OCI-LY1 (cell line): ENCODE measurements around the gene LTBP3.

ENCODE experiments used
- H2AFZ ChIP-seq: fragments of 200-600 bp; sonication (generic), shearing (Covaris generic); 2 replicates; pipeline ENCODE4 v1.6.0; 2014; ENCODE audit warnings: antibody characterized with exemption, mild to moderate bottlenecking, low read length
- H3F3A ChIP-seq: fragments of 200-600 bp; sonication (generic), shearing (Covaris generic); 2 replicates; pipeline ENCODE4 v1.6.0; 2014; ENCODE audit warnings: mild to moderate bottlenecking, antibody characterized with exemption, low read length, moderate library complexity; ENCODE audit not compliant: insufficient read depth
- H3K27ac ChIP-seq: fragments of 200-600 bp; sonication (generic); 2 replicates; pipeline ENCODE4 v1.5.1; 2014; ENCODE audit warnings: low read length, mixed run types, mild to moderate bottlenecking, low read depth; ENCODE audit not compliant: poor library complexity, severe bottlenecking
- H3K27me3 ChIP-seq: fragments of 200-600 bp; sonication (generic); 2 replicates; pipeline ENCODE4 v1.6.0; 2014; ENCODE audit warnings: antibody characterized with exemption, mild to moderate bottlenecking, low read length, moderate library complexity; ENCODE audit not compliant: insufficient read depth
- H3K36me3 ChIP-seq: fragments of 200-600 bp; sonication (generic); 2 replicates; pipeline ENCODE4 v1.6.1; 2014; ENCODE audit warnings: mild to moderate bottlenecking, antibody characterized with exemption, low read length, moderate library complexity, mixed read lengths; ENCODE audit not compliant: insufficient read depth
- H3K4me1 ChIP-seq: fragments of 200-600 bp; sonication (generic); 2 replicates; pipeline ENCODE4 v1.5.1; 2014; ENCODE audit warnings: mild to moderate bottlenecking, low read length, moderate library complexity; ENCODE audit not compliant: insufficient read depth, severe bottlenecking
- H3K4me2 ChIP-seq: fragments of 200-600 bp; sonication (generic), shearing (Covaris generic); 2 replicates; pipeline ENCODE4 v1.6.1; 2014; ENCODE audit warnings: low read length
- H3K4me3 ChIP-seq: fragments of 200-600 bp; sonication (generic); 2 replicates; pipeline ENCODE4 v1.5.1; 2014; ENCODE audit warnings: low read length, low read depth, mild to moderate bottlenecking, mixed read lengths; ENCODE audit not compliant: poor library complexity, severe bottlenecking
- H3K79me2 ChIP-seq: fragments of 200-600 bp; shearing (Covaris generic); 2 replicates; pipeline ENCODE4 v1.6.1; 2016; ENCODE audit warnings: mixed run types, low read length, mixed read lengths; ENCODE audit not compliant: insufficient read depth
- H3K9ac ChIP-seq: fragments of 200-600 bp; sonication (generic), shearing (Covaris generic); 2 replicates; pipeline ENCODE4 v1.6.1; 2014; ENCODE audit warnings: mild to moderate bottlenecking, low read length, mixed read lengths
- H3K9me2 ChIP-seq: fragments of 200-600 bp; sonication (generic), shearing (Covaris generic); 2 replicates; pipeline ENCODE4 v1.6.1; 2014; ENCODE audit warnings: low read depth, mild to moderate bottlenecking, low read length, mixed read lengths
- H3K9me3 ChIP-seq: fragments of 200-600 bp; shearing (Covaris generic); 2 replicates; pipeline ENCODE4 v1.6.1; 2014; ENCODE audit warnings: low read length, mixed read lengths
- H4K20me1 ChIP-seq: fragments of 200-600 bp; sonication (generic), shearing (Covaris generic); 2 replicates; pipeline ENCODE4 v1.6.0; 2016; ENCODE audit warnings: mild to moderate bottlenecking, low read length; ENCODE audit not compliant: insufficient read depth
- EZH2 ChIP-seq: fragments of 200-600 bp; sonication (generic), shearing (Covaris generic); IDR thresholded peaks from 2 replicates; pipeline ENCODE4 v1.8.0; 2017; ENCODE audit warnings: borderline replicate concordance, mixed run types, mild to moderate bottlenecking, antibody characterized with exemption, low read length, moderate library complexity, mixed read lengths
- TF ChIP-seq, protein P1 (sequence below): fragments of 200-600 bp; sonication (generic), shearing (Covaris generic); IDR thresholded peaks from 2 replicates; pipeline ENCODE4 v1.5.1; 2017; ENCODE audit warnings: mild to moderate bottlenecking, antibody characterized with exemption, low read length, moderate library complexity, mixed read lengths

The LTBP3 gene

DNA sequence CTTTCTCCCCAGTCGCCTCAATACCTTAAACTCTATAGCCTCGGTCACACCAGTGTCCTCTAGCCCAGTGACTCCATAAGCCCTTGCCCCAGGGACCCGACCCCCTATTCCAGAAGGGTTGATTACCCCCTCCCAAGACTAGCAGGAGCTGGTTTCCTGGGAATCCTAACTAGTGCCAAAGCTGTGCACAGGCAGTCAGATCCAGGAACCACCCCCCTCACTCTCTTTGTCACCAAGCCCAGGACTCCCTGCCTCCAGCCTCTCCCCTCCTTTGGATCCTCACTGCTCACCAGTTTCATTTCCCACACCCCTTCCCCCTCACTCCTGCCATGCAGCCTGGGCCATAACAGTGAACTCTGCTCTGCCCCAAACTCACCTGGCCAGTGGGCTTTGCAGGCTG lies 9.8 kb downstream of the LTBP3 start:
- Histone ChIP-seq H3K4me1 (peaks cover 40% of the 10 kb centered on the region), H3K27ac (no peak overlapping the region), H3K9me3 (no peaks in the 10 kb centered on the region), H3K36me3 (no peaks in the 10 kb centered on the region), H3K27me3 (no peaks in the 10 kb centered on the region), H3F3A (no peaks in the 10 kb centered on the region), H3K9me2 (no peaks in the 10 kb centered on the region), H3K79me2 (no peaks in the 10 kb centered on the region), H3K4me3 (no peak overlapping the region), H3K9ac (no peak overlapping the region), H4K20me1 (no peaks in the 10 kb centered on the region), H2AFZ (no peak overlapping the region), H3K4me2 (no peak overlapping the region)
- no peak for TF ChIP-seq EZH2
- TF ChIP-seq, protein P1, sequence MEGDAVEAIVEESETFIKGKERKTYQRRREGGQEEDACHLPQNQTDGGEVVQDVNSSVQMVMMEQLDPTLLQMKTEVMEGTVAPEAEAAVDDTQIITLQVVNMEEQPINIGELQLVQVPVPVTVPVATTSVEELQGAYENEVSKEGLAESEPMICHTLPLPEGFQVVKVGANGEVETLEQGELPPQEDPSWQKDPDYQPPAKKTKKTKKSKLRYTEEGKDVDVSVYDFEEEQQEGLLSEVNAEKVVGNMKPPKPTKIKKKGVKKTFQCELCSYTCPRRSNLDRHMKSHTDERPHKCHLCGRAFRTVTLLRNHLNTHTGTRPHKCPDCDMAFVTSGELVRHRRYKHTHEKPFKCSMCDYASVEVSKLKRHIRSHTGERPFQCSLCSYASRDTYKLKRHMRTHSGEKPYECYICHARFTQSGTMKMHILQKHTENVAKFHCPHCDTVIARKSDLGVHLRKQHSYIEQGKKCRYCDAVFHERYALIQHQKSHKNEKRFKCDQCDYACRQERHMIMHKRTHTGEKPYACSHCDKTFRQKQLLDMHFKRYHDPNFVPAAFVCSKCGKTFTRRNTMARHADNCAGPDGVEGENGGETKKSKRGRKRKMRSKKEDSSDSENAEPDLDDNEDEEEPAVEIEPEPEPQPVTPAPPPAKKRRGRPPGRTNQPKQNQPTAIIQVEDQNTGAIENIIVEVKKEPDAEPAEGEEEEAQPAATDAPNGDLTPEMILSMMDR = no peak

DNA sequence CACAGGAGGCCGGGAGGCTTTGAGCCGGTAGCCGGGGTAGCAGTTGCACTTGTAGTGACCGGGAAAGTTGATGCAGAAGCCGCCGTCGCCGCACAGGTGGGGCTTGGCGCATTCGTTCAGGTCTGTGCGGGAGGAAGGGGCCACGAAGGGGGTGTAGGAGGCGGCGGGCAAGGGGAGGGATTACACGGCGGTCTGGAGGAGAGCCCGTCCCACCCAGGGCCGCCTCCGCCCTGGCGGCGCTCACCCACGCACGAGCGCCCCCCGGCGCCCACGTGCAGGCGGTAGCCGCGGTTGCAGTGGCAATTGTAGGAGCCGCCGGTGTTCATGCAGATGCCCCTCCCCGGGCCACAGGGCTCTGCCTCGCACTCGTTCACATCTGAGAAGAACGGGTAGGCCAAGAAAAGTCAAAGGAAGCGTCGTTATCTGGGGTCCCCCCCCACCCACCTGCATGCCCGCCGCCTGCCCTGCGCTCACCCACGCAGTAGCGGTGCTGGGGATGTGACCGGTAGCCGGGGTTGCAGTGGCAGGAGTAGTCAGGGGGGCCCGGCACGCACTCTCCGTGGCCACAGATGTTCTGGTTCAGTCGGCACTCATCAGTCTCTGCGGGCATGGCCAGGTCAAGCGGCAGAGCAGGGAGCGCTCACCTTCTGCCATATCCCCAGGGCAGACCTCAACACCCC lies 10.6 kb downstream of the LTBP3 start:
- Histone ChIP-seq H3K9ac (peak overlapping the region; percentile 54; the same call in 1 of the 2 replicates), H3K9me3 (no peaks in the 10 kb centered on the region), H3K9me2 (no peaks in the 10 kb centered on the region), H3K36me3 (no peaks in the 10 kb centered on the region), H3K4me2 (peak overlapping the region; percentile 71), H3K4me3 (peak overlapping the region; percentile 58), H3K27ac (peak overlapping the region; percentile 83), H4K20me1 (no peaks in the 10 kb centered on the region), H3F3A (no peaks in the 10 kb centered on the region), H3K4me1 (peaks cover 40% of the 10 kb centered on the region), H3K27me3 (no peaks in the 10 kb centered on the region), H3K79me2 (no peaks in the 10 kb centered on the region), H2AFZ (no peak overlapping the region)
- no peak for TF ChIP-seq EZH2
- TF ChIP-seq, protein P1 = peak; percentile 81

DNA sequence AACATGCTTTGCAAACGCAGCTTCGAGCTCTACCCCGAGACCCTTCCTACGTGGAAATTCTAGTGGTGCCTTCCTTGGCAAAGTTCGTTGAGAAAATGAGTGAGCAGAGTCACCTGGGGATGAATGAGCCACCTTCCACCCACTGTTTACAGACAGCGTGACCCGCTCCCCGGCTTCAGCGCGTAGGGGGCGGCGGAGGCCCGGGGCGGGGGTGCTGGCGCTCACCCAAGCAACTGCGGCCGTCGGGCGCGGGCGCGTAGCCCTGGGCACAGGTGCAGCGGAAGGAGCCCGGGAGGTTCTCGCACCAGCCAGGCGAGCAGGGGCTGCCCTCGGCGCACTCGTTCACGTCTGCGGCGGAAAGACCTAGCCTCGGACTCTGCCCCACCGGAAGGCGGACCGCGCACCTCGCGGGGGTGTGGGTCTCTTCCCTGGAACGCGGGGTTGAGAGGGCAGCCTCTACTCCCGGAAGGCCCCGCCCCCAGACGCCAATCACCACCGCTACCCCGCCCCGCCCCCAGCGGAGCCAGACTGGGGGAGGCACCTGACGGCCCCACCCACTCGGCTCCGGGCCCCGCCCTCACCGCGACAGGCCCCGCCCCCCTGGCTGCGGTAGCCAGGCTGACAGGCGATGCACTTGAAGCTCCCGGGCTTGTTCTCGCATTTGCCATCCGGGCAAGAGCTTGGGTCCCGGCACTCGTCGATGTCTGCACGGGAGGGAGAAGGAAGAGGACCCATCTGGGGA lies 11.8 kb downstream of the LTBP3 start:
- Histone ChIP-seq H3K9me3 (no peaks in the 10 kb centered on the region), H3K27me3 (no peaks in the 10 kb centered on the region), H3K79me2 (no peaks in the 10 kb centered on the region), H3K9me2 (no peaks in the 10 kb centered on the region), H3K9ac (peak overlapping the region; percentile 54), H2AFZ (no peak overlapping the region), H3K27ac (peak overlapping the region; percentile 83), H3K4me3 (peak overlapping the region; percentile 58), H3K4me1 (peaks cover 31% of the 10 kb centered on the region), H3F3A (no peaks in the 10 kb centered on the region), H4K20me1 (no peaks in the 10 kb centered on the region), H3K36me3 (no peaks in the 10 kb centered on the region), H3K4me2 (peak overlapping the region; percentile 71)
- no peak for TF ChIP-seq EZH2
- TF ChIP-seq, protein P1 = no peak
